Raji (cell line): ENCODE measurements around the gene GSTM1.

Experiments used
- POLR2A ChIP-seq: IDR thresholded peaks from 2 replicates; pipeline ENCODE4 v1.6.1; 2011; ENCODE audit warnings: low read depth, low read length, control low read depth; ENCODE audit not compliant: insufficient read depth

The GSTM1 gene

GRCh38 chr1:109655615-109656519, 31.8 kb upstream of the GSTM1 start, which contains the start of gene GSTM4:
GSTM4 (plus strand) TSS chr1:109656099; CDS start chr1:109656390, 291 bp downstream.
- peak; percentile 65 for TF ChIP-seq POLR2A

GRCh38 chr1:109657395-109657794, 30.2 kb upstream of the GSTM1 start:
- no peak for TF ChIP-seq POLR2A

- TF ChIP-seq POLR2A = no peak
Observed at GRCh38 chr1:109657970-109658369, 29.6 kb upstream of the GSTM1 start.

- TF ChIP-seq POLR2A = no peak
Observed at GRCh38 chr1:109658533-109659042, 29.0 kb upstream of the GSTM1 start.

GRCh38 chr1:109659145-109659544, 28.5 kb upstream of the GSTM1 start:
- TF ChIP-seq POLR2A = no peak

GRCh38 chr1:109659997-109660690, 27.5 kb upstream of the GSTM1 start:
- no peak for TF ChIP-seq POLR2A

- no peak for TF ChIP-seq POLR2A
Observed at GRCh38 chr1:109661391-109661790, 26.2 kb upstream of the GSTM1 start.

- no peak for TF ChIP-seq POLR2A
Observed at GRCh38 chr1:109664671-109665070, 22.9 kb upstream of the GSTM1 start.

GRCh38 chr1:109667452-109668122, 20.0 kb upstream of the GSTM1 start, which contains the start of gene GSTM2:
GSTM2 (plus strand) TSS chr1:109668057; CDS start chr1:109668116, 59 bp downstream.
- no peak for TF ChIP-seq POLR2A

- TF ChIP-seq POLR2A = no peak
Observed at GRCh38 chr1:109668123-109668775, 19.4 kb upstream of the GSTM1 start.

GRCh38 chr1:109669246-109669948, 18.2 kb upstream of the GSTM1 start:
- no peak for TF ChIP-seq POLR2A

GRCh38 chr1:109671067-109671466, 16.6 kb upstream of the GSTM1 start:
- TF ChIP-seq POLR2A = no peak

GRCh38 chr1:109677459-109677858, 10.2 kb upstream of the GSTM1 start:
- no peak for TF ChIP-seq POLR2A

GRCh38 chr1:109689844-109690405, 2.3 kb downstream of the GSTM1 start:
- no peak for TF ChIP-seq POLR2A
